GM12801 (cell line): ENCODE measurements around the gene GIPC1.

Experiments used
- CTCF ChIP-seq: IDR thresholded peaks from one replicate; pipeline ENCODE4 v1.5.1; 2011; ENCODE audit warnings: control low read depth; ENCODE audit not compliant: insufficient read length; ENCODE audit errors: extremely low read depth

Gene GIPC1

GRCh38 chr19:14496029-14496833 is at the start of gene GIPC1:
TSS of gene GIPC1 (minus strand) at chr19:14496127. CDS start at chr19:14482976, 13,151 bp downstream.
- no peak for TF ChIP-seq CTCF

- TF ChIP-seq CTCF: no peak
Measured at GRCh38 chr19:14545716-14546082, 49.8 kb upstream of the GIPC1 start.

- no peak for TF ChIP-seq CTCF
Measured at GRCh38 chr19:14544977-14545715, 49.2 kb upstream of the GIPC1 start.

GRCh38 chr19:14544047-14544446 is 48.1 kb upstream of the GIPC1 start:
- no peak for TF ChIP-seq CTCF

- no peak for TF ChIP-seq CTCF
Measured at GRCh38 chr19:14542711-14543328, 46.9 kb upstream of the GIPC1 start.

GRCh38 chr19:14540741-14541525 is 45.0 kb upstream of the GIPC1 start:
- no peak for TF ChIP-seq CTCF
